Ishikawa (cell line): ENCODE results near the gene SMAD3.

Experiments
- CEBPB ChIP-seq: IDR thresholded peaks from 2 replicates; pipeline ENCODE4 v1.6.1; 2012
- CREB1 ChIP-seq: IDR thresholded peaks from 2 replicates; pipeline ENCODE4 v1.6.1; 2012; ENCODE audit warnings: low read depth
- EGR1 ChIP-seq: IDR thresholded peaks from 2 replicates; pipeline ENCODE4 v1.6.1; 2012
- EP300 ChIP-seq: IDR thresholded peaks from 2 replicates; pipeline ENCODE4 v1.6.1; 2012; ENCODE audit warnings: borderline replicate concordance
- FOXM1 ChIP-seq: IDR thresholded peaks from 2 replicates; pipeline ENCODE4 v1.6.1; 2012; ENCODE audit warnings: low read depth, borderline replicate concordance
- MAX ChIP-seq: IDR thresholded peaks from 2 replicates; pipeline ENCODE4 v1.6.1; 2012
- NFIC ChIP-seq: IDR thresholded peaks from 2 replicates; pipeline ENCODE4 v1.6.1; 2012
- RAD21 ChIP-seq: IDR thresholded peaks from 2 replicates; pipeline ENCODE4 v1.6.1; 2012; ENCODE audit warnings: low read depth
- REST ChIP-seq: IDR thresholded peaks from 2 replicates; pipeline ENCODE4 v1.6.1; 2012; ENCODE audit warnings: low read depth, mild to moderate bottlenecking
- TAF1 ChIP-seq: IDR thresholded peaks from 2 replicates; pipeline ENCODE4 v1.6.1; 2012; ENCODE audit warnings: low read depth, mild to moderate bottlenecking
- TCF12 ChIP-seq: IDR thresholded peaks from 2 replicates; pipeline ENCODE4 v1.6.1; 2012; ENCODE audit warnings: low read depth
- TEAD4 ChIP-seq: IDR thresholded peaks from 2 replicates; pipeline ENCODE4 v1.6.1; 2012
- USF1 ChIP-seq: IDR thresholded peaks from 2 replicates; pipeline ENCODE4 v1.6.1; 2012
- YY1 ChIP-seq: IDR thresholded peaks from 2 replicates; pipeline ENCODE4 v1.6.1; 2012; ENCODE audit warnings: low read depth
- ZBTB7A ChIP-seq: IDR thresholded peaks from 2 replicates; pipeline ENCODE4 v1.6.1; 2012; ENCODE audit warnings: low read depth

SMAD3 gene

GRCh38 chr15:67228286-67228685, 162.9 kb downstream of the SMAD3 start:
- no peak for TF ChIP-seq REST
- no peak for TF ChIP-seq EP300
- TF ChIP-seq TEAD4: no peak
- TF ChIP-seq CREB1: no peak
- no peak for TF ChIP-seq NFIC

GRCh38 chr15:67230504-67230903, 165.1 kb downstream of the SMAD3 start:
- TF ChIP-seq REST: no peak
- TF ChIP-seq RAD21: no peak
- no peak for TF ChIP-seq TEAD4
- no peak for TF ChIP-seq TAF1
- TF ChIP-seq USF1: no peak

- TF ChIP-seq CREB1 (no peak), USF1 (no peak), MAX (no peak), CEBPB (no peak), REST (no peak), TEAD4 (no peak), EGR1 (no peak)
Observed at GRCh38 chr15:67232591-67232990, 167.2 kb downstream of the SMAD3 start.

- TF ChIP-seq RAD21 (peak; percentile 60), TCF12 (no peak)
Observed at GRCh38 chr15:67240235-67241131, 175.1 kb downstream of the SMAD3 start.

DNA sequence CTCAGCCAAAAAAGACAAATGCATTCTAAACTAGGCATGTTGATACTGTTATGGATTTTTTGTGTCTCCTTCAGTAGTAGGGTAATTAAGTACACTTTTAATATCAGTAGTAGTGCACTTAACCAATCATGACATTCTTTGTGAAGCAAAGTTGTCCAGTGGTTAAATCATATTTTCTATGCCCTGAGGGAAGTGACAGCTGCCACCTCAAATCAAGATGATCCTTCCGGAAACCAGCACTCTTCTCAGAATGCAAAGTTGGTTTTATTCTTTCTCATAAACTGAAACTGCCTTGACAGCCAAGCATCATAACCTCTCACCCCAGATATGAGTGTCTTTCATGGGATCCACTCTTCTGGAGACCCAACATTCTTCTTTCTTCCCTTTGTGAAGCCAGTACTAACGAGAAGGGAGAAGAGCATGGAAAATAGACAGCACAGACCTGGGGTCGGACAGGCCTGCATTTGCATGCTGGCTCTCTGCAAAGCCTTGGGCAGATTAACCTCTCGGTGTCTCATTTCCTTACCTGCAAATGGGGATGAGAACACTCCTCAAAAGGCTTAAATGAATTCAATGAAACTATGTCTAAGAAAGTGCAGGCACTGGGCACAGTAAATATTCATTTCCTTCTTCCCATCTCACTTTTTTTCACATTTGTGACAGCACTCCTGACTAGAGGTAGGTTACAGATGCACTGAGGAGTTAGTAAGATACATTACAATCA, 175.9 kb downstream of the SMAD3 start:
- TF ChIP-seq YY1 (no peak), TEAD4 (no peak), CEBPB (no peak), ZBTB7A (no peak), EGR1 (no peak), FOXM1 (no peak), NFIC (no peak)
